ENCODE results near the gene FARS2.

Gene FARS2

GRCh38 chr6:5762561-5762968 lies 501.3 kb downstream of the FARS2 start:
- ChIA-PET POLR2A (ENCODE audit: low non-redundant PET) (no interaction called here), CTCF (interaction anchor here (0.6 kb wide), 1 partner anchor 221 kb away, joined by 3 read pairs; no protein-coding TSS in a partner anchor)
- H3K27ac ChIP-seq: no peak overlapping the region
- no peak for TF ChIP-seq CTCF (conservative IDR thresholded peaks at IDR 0.05; ENCODE audit: low read depth)
- no peak for DNase-seq (ENCODE audit: low spot score)

DNA sequence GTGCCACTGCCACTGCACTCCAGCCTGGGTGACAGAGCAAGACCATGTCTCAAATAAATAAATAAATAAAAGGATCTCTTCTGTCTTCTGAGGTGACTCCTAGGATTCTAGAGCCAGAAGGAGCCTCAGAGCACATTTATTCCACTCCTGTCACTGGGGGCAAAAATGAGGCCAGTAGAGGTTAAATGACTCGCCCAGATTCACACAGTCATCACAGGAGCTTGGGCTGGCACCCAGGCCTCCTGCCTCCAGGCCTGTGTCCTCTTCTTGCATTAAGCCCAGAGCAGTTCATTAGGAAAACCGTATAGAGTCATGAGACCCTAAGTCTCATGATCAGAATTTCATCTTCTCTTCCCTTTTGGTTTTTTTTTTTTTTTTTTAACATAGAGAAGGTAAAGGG lies 502.1 kb downstream of the FARS2 start:
- TF ChIP-seq CTCF (conservative IDR thresholded peaks at IDR 0.05; ENCODE audit: low read depth): no peak
- DNase-seq (ENCODE audit: low spot score): no peak
- CTCF ChIA-PET: interaction anchor here (1.1 kb wide), 1 partner anchor 22 kb away, joined by 3 read pairs; no protein-coding TSS in a partner anchor
- POLR2A ChIA-PET (ENCODE audit: low non-redundant PET): no interaction called here
- H3K27ac ChIP-seq: no peak overlapping the region

- ChIA-PET CTCF (interaction anchor here (1.1 kb wide), 1 partner anchor 22 kb away, joined by 3 read pairs; no protein-coding TSS in a partner anchor), POLR2A (ENCODE audit: low non-redundant PET) (no interaction called here)
- no peak for DNase-seq (ENCODE audit: low spot score)
- no peak for TF ChIP-seq CTCF (conservative IDR thresholded peaks at IDR 0.05; ENCODE audit: low read depth)
- H3K27ac ChIP-seq: no peak overlapping the region
Measured at GRCh38 chr6:5763871-5764270, 502.6 kb downstream of the FARS2 start.

- no peak overlapping the region for H3K27ac ChIP-seq
- ChIA-PET CTCF (interaction anchor here (1.1 kb wide), 1 partner anchor 21 kb away, joined by 3 read pairs; no protein-coding TSS in a partner anchor), POLR2A (ENCODE audit: low non-redundant PET) (no interaction called here)
- no peak for DNase-seq (ENCODE audit: low spot score)
- no peak for TF ChIP-seq CTCF (conservative IDR thresholded peaks at IDR 0.05; ENCODE audit: low read depth)
Measured at GRCh38 chr6:5764401-5764955, 503.2 kb downstream of the FARS2 start.

DNA sequence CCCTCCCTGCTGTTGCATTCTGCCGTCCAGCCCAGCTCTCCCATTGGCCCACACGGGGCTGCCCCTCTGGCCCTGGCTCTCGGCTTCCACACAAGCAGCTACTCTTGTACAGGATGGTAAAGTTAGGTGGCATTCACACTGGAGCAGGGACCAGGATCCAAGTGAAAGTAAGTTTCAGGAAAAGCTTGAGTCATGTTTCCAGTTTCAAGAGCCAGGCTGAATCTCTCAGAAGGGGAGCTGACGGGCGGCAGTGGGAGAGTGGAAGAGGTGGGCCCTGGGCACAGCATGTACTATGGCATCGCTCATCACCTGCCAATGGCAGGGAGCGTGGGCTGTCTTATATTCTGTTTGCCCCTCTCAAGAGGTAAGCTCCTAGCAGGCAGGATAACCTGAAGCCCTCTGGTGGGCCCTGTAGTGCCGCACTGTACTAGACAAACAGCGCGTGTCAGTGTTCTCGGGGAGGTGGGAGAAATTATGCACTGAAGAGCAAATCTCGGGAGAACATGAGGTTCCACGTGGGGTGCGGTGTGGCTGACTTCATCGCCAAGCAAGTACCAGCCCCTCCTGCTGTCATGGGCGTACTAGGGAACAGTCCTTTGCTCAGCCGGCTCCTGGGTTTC lies 503.9 kb downstream of the FARS2 start:
- no peak for DNase-seq (ENCODE audit: low spot score)
- CTCF ChIA-PET: no interaction called here
- no peak for TF ChIP-seq CTCF (conservative IDR thresholded peaks at IDR 0.05; ENCODE audit: low read depth)
- H3K27ac ChIP-seq: no peak overlapping the region
- POLR2A ChIA-PET (ENCODE audit: low non-redundant PET): no interaction called here

- ChIA-PET CTCF (interaction anchor here (0.7 kb wide), 1 partner anchor 614 kb away, joined by 5 read pairs; no protein-coding TSS in a partner anchor), POLR2A (ENCODE audit: low non-redundant PET) (no interaction called here)
- TF ChIP-seq CTCF (conservative IDR thresholded peaks at IDR 0.05; ENCODE audit: low read depth): no peak
- no peak overlapping the region for H3K27ac ChIP-seq
- DNase-seq (ENCODE audit: low spot score): no peak
Measured at GRCh38 chr6:5766260-5766659, 504.9 kb downstream of the FARS2 start.
